Non-pigmented ciliary epithelial cell (primary cell): ENCODE data around the gene PDZRN3.
"Not testable (repeated sequence)": the region's sequence is repeated elsewhere in the genome, so short reads cannot be mapped to it uniquely, and the experiment has no call there.

Experiments
- DNase-seq: peaks from one replicate; pipeline ENCODE4 v3.0.0-alpha.2; 2010; ENCODE audit warnings: low read depth

The PDZRN3 gene

DNA sequence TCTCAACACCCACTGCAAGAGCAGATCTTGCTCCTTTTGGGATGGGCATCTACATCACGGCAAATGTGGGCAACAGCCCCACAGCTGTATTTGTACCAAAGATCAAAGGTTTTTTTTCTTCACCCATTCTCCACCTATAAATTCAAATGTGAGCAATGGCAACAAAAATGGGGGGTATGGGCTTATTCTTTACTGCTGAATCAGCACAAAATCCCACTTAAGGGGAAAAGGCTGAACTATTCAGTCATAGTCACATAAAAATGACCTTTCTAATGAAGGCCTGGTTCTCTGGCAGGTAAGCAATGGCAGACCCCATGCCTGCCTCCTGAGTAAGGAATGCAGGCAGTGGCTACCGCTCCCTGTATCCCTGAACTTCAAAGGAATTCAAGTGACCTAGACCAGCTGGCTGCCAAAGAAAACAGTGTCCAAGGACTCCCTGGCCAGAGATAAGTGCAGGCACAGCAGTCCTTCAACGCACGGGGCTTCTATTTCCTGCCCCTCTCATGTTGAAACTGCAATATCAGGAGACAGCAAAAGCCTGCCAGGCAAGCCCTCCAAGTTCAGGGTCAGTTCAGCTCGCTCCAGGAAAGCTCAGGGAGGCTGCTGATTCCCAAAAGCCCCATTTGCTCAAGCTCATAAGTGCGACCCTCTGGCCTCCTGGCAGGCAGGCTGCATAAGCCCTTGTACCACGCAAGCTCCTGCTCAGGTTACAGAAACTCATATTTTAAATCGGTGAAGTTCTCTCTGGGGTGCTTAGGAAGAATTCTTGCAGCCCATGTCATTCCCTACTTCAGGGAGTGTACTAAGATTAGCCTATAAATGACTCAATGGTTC lies 134.1 kb downstream of the PDZRN3 start:
- DNase-seq = no peak

GRCh38 chr3:73485877-73486330 lies 138.8 kb downstream of the PDZRN3 start:
- no peak for DNase-seq

- DNase-seq = no peak
These were observed 140.0 kb downstream of the PDZRN3 start for GRCh38 chr3:73484656-73485248.

- DNase-seq = no peak
These were observed 142.9 kb downstream of the PDZRN3 start for GRCh38 chr3:73481888-73482287.

DNA sequence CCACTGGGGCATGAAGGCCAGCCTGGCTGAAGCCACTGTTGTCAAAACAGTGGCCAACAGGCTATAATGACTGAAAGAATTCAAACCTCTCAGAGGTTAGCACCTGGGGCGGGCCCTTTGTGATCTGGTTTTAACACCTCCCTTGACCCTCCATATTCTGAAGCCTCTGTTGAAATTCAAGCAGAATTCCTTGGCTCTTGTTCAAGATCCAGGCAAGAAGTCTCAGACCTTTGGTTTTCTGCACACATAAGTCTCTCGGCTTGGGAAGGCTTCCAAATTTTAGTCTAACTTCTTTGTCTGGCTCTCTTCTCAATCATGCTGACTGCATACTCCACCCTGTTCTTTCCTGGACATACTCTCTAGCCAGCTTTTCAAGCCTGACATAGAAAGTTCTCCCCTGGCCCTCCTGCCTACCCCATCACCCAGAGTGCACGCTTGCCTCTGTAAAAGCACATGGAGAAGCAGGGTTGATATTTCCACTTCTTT lies 144.5 kb downstream of the PDZRN3 start:
- no peak for DNase-seq

DNA sequence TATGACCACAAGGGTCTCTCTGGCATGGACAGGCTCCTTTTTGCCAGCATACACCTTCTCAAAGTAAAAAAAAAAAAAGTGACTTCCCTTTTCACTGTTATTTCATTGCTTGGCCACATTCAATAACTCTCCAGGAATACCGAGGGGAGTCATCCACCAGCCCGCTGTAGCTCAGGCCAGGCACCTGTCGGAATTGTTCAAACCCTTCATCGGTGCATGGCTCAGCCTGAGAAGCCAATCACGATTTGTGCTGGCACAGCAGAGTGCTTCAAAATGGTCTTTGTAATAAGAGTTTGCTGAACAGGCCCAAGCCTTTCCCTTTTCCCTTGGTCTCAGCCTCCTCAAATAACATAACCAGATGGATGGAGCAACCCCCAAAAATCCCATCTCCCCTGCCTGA lies 145.4 kb downstream of the PDZRN3 start:
- no peak for DNase-seq

DNA sequence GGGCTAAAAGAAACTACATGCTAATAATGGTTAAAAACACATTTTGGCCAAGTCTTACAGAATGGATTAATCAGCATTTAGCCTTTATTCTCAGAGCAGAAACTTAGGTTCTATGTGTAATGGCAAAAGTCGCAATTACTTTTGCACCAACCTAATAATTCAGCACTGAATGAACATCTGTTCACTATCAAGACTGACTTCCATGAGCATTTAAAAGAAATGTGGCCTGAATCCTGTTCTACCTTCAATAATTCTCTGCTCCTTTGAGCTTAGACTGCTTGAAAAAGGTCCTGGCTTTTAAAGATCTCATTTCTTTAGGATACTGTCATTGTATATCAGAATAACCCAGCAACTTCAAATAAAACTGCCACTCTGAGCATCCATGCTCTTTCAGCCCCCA lies 145.9 kb downstream of the PDZRN3 start:
- no peak for DNase-seq

GRCh38 chr3:73475717-73476116 lies 149.0 kb downstream of the PDZRN3 start:
- DNase-seq = no peak

GRCh38 chr3:73475175-73475574 lies 149.6 kb downstream of the PDZRN3 start:
- no peak for DNase-seq

GRCh38 chr3:73474619-73475018 lies 150.1 kb downstream of the PDZRN3 start:
- no peak for DNase-seq

DNA sequence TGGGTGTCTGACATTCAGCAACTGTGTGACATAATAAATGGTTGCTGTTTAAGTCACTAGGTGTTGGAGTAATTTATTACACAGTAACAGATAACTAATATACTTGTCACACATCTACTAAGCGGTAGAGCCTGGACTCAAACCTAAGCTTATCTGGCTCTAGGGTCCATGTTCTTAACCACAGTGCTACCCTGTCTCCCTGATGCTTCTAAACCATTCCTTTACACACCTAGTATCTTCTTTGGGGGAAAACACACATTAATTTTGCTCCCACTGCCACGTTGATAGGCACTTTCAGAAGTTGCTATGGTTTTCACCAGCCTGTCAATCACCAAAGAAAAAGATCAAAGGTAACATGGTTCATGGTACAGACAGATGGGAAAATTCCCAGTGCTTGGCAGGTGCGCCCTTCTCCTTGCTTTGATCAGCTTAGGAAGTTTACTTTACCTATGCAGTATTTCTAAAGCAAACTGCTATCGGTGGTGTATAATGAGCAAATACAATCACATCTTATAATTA lies 150.8 kb downstream of the PDZRN3 start:
- DNase-seq = no peak

- DNase-seq = no peak
These were observed 151.4 kb downstream of the PDZRN3 start for GRCh38 chr3:73473181-73473897.

- no peak for DNase-seq
These were observed 152.6 kb downstream of the PDZRN3 start for GRCh38 chr3:73471986-73472787.

DNA sequence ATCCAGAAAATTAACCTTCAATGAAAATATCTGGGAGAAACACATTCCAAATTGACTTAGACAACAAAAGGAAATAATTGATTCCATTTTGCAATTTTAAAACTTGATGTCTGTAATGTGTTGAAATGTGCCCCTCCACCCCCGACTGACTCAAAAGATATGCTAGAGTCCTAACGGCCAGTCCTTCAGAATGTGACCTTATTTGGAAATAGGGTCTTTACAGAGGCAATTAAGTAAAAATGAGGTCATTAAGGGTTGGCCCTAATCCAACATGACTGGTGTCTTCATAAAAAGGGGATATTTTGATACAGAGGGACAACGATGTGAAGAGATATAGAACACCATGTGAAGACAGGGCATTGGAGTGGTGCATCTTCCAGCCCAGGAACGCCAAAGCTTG lies 153.9 kb downstream of the PDZRN3 start:
- no peak for DNase-seq

- no peak for DNase-seq
These were observed 155.4 kb downstream of the PDZRN3 start for GRCh38 chr3:73469331-73469730.

DNA sequence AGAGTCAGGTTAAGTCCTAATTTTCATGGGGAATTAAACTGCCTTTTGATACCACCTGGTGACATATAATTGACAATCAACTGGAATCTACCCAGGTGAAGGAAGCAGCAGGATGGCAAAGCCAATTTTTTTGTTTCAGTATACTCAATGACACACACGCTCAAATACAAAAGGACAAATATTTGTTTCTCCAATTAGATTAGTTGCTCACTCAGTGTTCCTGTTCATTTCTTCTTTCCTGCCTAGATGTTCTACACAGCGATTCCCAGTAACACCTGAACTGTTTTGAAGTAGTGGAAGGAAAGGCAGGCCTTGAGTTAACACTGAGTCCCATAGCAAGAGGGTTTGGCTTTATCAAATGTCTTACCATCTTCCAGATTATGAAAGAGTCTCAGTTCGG lies 157.5 kb downstream of the PDZRN3 start:
- DNase-seq = no peak

DNA sequence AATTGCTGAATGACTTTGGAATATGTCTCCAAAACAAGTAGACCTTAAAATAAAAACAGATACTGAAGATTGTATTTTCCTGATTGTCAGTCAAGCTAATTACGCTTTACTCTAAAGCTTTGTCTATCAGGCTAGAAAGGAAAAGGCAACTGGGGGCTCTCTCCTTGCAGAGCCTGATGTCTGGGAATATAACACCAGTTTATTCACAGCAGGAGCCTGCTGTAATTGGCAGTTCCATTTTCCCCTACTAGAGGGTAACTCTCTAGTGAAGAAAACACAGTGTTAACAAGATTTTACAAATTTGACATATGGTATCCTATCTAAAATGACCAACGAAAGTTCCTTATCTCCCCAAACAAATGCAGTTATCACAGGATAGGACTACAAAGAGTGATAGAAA lies 158.8 kb downstream of the PDZRN3 start:
- DNase-seq = no peak

- not testable (repeated sequence) for DNase-seq
These were observed 160.6 kb downstream of the PDZRN3 start for GRCh38 chr3:73464126-73464525.

- no peak for DNase-seq
These were observed 163.2 kb downstream of the PDZRN3 start for GRCh38 chr3:73461547-73461946.

DNA sequence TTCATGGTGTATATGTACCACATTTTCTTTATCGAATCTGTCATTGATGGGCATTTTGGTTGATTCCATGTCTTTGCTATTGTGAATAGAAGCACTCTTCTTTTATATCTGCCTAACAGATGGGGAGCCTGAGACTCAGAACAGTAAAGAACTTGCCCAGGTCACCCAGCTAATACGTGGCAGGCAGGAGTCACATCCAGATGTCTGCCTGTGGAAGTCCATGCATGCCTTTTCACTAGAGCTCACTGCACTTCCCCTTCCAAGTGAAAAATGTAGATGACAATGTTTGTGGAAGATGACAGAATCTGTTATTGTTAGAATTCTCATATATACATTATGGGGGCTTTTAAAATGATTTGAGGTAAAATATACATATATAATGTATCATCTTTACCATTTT lies 165.0 kb downstream of the PDZRN3 start:
- DNase-seq = no peak

DNA sequence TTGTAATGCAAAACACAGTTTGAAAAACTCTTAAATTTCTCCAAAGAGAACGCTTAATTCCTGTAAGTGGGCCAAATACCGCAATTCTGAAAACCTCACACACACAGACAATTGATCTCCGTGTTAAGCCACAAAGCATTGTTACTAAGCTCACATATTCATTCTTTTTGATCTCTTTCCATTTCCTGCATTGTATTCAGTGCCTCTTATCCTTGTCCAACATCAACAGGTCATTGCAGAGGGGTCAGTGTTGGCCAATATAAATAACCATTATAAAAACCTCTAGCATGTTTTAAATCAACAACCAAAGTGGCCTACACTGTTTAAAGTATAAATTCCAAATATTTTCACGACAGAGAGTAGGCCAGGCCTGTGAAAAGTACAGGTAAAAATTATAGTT lies 171.1 kb downstream of the PDZRN3 start:
- DNase-seq = no peak

- DNase-seq = no peak
These were observed 172.0 kb downstream of the PDZRN3 start for GRCh38 chr3:73452729-73453128.
